ENCODE measurements around the gene PRADC1.
"Not testable (repeated sequence)": the region's sequence is repeated elsewhere in the genome, so short reads cannot be mapped to it uniquely, and the experiment has no call there.

- not testable (repeated sequence) for TF ChIP-seq CTCF (IDR thresholded peaks at IDR 0.05 in 8 of 11, conservative IDR thresholded peaks at IDR 0.05 in 3 of 11); POLR2AphosphoS5 (IDR thresholded peaks at IDR 0.05)
Measured at GRCh38 chr2:73200281-73200680, 32.8 kb downstream of the PRADC1 start.

Data from spleen (tissue), 7 donors.